HG02870 (cell line): Measurements from ENCODE around the gene ENOX1.
"Not testable (repeated sequence)": the region's sequence is repeated elsewhere in the genome, so short reads cannot be mapped to it uniquely, and the experiment has no call there.

Experiments
- ATAC-seq: cut with Tn5 transposase; IDR thresholded peaks from one replicate; pipeline ENCODE4 v1.9.1; 2021; ENCODE audit warnings: mild to moderate bottlenecking, moderate library complexity; ENCODE audit not compliant: unreplicated experiment

Gene ENOX1

GRCh38 chr13:43441899-43442499 is 344.8 kb downstream of the ENOX1 start:
- no peak for ATAC-seq

GRCh38 chr13:43441464-43441863 is 345.3 kb downstream of the ENOX1 start:
- no peak for ATAC-seq

- ATAC-seq: no peak
Observed at GRCh38 chr13:43434191-43434590, 352.6 kb downstream of the ENOX1 start.

- no peak for ATAC-seq
Observed at GRCh38 chr13:43433691-43434141, 353.1 kb downstream of the ENOX1 start.

GRCh38 chr13:43432958-43433357 is 353.8 kb downstream of the ENOX1 start:
- no peak for ATAC-seq

GRCh38 chr13:43431841-43432240 is 354.9 kb downstream of the ENOX1 start:
- ATAC-seq: no peak

- ATAC-seq: no peak
Observed at GRCh38 chr13:43431290-43431716, 355.5 kb downstream of the ENOX1 start.

- ATAC-seq: no peak
Observed at GRCh38 chr13:43428545-43429296, 358.1 kb downstream of the ENOX1 start.

GRCh38 chr13:43426355-43426754 is 360.4 kb downstream of the ENOX1 start:
- ATAC-seq: no peak

- ATAC-seq: no peak
Observed at GRCh38 chr13:43425234-43425633, 361.5 kb downstream of the ENOX1 start.

- ATAC-seq: no peak
Observed at GRCh38 chr13:43424412-43424811, 362.4 kb downstream of the ENOX1 start.

GRCh38 chr13:43422116-43422515 is 364.7 kb downstream of the ENOX1 start:
- ATAC-seq: no peak

- not testable (repeated sequence) for ATAC-seq
Observed at GRCh38 chr13:43416842-43417241, 369.9 kb downstream of the ENOX1 start.

- ATAC-seq: not testable (repeated sequence)
Observed at GRCh38 chr13:43416408-43416807, 370.4 kb downstream of the ENOX1 start.

- not testable (repeated sequence) for ATAC-seq
Observed at GRCh38 chr13:43415903-43416391, 370.8 kb downstream of the ENOX1 start.

GRCh38 chr13:43414111-43414510 is 372.7 kb downstream of the ENOX1 start:
- no peak for ATAC-seq

GRCh38 chr13:43411741-43412140 is 375.0 kb downstream of the ENOX1 start:
- ATAC-seq: no peak

- ATAC-seq: no peak
Observed at GRCh38 chr13:43411211-43411610, 375.6 kb downstream of the ENOX1 start.

GRCh38 chr13:43408274-43408673 is 378.5 kb downstream of the ENOX1 start:
- no peak for ATAC-seq

- no peak for ATAC-seq
Observed at GRCh38 chr13:43407023-43407581, 379.7 kb downstream of the ENOX1 start.

GRCh38 chr13:43405457-43405856 is 381.3 kb downstream of the ENOX1 start:
- ATAC-seq: no peak

- ATAC-seq: no peak
Observed at GRCh38 chr13:43402380-43402779, 384.4 kb downstream of the ENOX1 start.
